GM12878 (cell line): ENCODE measurements around the gene SKA3. TPM values are rescaled to one million over a fixed set of nuclear protein-coding genes. Genes with fewer than 3 reads are reported as not detected.
A peak's percentile ranks its signal among the peaks of the same experiment; 100 is the strongest.
"Not testable (repeated sequence)": the region's sequence is repeated elsewhere in the genome, so short reads cannot be mapped to it uniquely, and the experiment has no call there.

ENCODE experiments used
- ATAC-seq: fragments of 200-7000 bp; cut with Tn5 transposase; 3 replicates; pipeline ENCODE4 v1.9.1; 2020; ENCODE audit warnings: mild to moderate bottlenecking, moderate library complexity
- BruUV-seq: library from RNA; stranded (reverse); fragments of 400-500 nt; replicated peaks from 2 replicates; lab custom pipeline; 2021; lab: Mats Ljungman, UMichigan
- CTCF ChIA-PET: fragments of 300-600 bp; sonication (Branson Sonifier 250); formaldehyde crosslinking; extraction: SDS; loops from one replicate; lab custom pipeline; 2021; ENCODE audit warnings: inconsistent platforms; lab: Yijun Ruan, JAX
- POLR2A ChIA-PET: fragments of 350-600 bp; formaldehyde crosslinking; extraction: SDS; loops from one replicate; lab custom pipeline; 2021; ENCODE audit warnings: inconsistent platforms; lab: Charles Lee
- RAD21 ChIA-PET: fragments of 300-600 bp; sonication (Branson Sonifier 250); formaldehyde crosslinking; loops from one replicate; lab custom pipeline; 2023; ENCODE audit warnings: antibody characterized with exemption; ENCODE audit not compliant: unreplicated experiment; lab: Charles Lee
- SMC1A ChIA-PET: fragments of 300-600 bp; sonication (Branson Sonifier 250); formaldehyde crosslinking; loops from one replicate; lab custom pipeline; 2023; ENCODE audit not compliant: unreplicated experiment, uncharacterized antibody; lab: Charles Lee
- DNase-seq: peaks from one replicate; pipeline ENCODE4 v3.0.0-alpha.2; 2011; ENCODE audit warnings: low read depth, low spot score
- FAIRE-seq: peaks from 3 replicates; lab custom pipeline; 2011; peaks lifted over from hg19 to GRCh38; lab: Jason Lieb, UNC
- H2AFZ ChIP-seq: 2 replicates; pipeline ENCODE4 v1.6.0; 2011; ENCODE audit warnings: low read depth, low read length, control low read depth; ENCODE audit not compliant: control insufficient read depth
- H3K27ac ChIP-seq: 2 replicates; pipeline ENCODE4 v1.5.1; 2011; ENCODE audit warnings: control low read depth; ENCODE audit not compliant: control insufficient read depth, insufficient read depth
- H3K27me3 ChIP-seq, 2 experiments: replicated peaks in 1 of 2; 2 replicates each; pipeline versions ENCODE4 v1.6.0 to v1.6.1; 2011; ENCODE audit warnings: low read length in 1 of 2; ENCODE audit not compliant: control insufficient read depth in 2 of 2, insufficient read depth in 2 of 2
- H3K36me3 ChIP-seq, 2 experiments: 2 replicates each; pipeline ENCODE4 v1.5.1; 2011; ENCODE audit warnings: low read length in 1 of 2; ENCODE audit not compliant: control insufficient read depth in 2 of 2, insufficient read depth in 2 of 2
- H3K4me1 ChIP-seq: 2 replicates; pipeline ENCODE4 v1.6.1; 2011; ENCODE audit warnings: mild to moderate bottlenecking, low read length, moderate library complexity, mixed read lengths; ENCODE audit not compliant: control insufficient read depth, insufficient read depth
- H3K4me2 ChIP-seq: 2 replicates; pipeline ENCODE4 v1.6.0; 2011; ENCODE audit warnings: control low read depth; ENCODE audit not compliant: control insufficient read depth, insufficient read depth
- H3K4me3 ChIP-seq: fragments of 200-600 bp; sonication (generic); 2 replicates; pipeline ENCODE4 v1.5.1; 2016
- H3K79me2 ChIP-seq: 2 replicates; pipeline ENCODE4 v1.6.0; 2011; ENCODE audit warnings: low read length; ENCODE audit not compliant: control insufficient read depth, insufficient read depth
- H3K9ac ChIP-seq: 2 replicates; pipeline ENCODE4 v1.8.0; 2011; ENCODE audit warnings: low read length, control low read depth, mixed read lengths; ENCODE audit not compliant: control insufficient read depth, insufficient read depth
- H3K9me3 ChIP-seq: replicated peaks from 3 replicates; pipeline ENCODE4 v1.5.1; 2011; ENCODE audit warnings: mild to moderate bottlenecking, low read length; ENCODE audit not compliant: control insufficient read depth, insufficient read depth
- H4K20me1 ChIP-seq: 2 replicates; pipeline ENCODE4 v1.6.0; 2011; ENCODE audit not compliant: control insufficient read depth, insufficient read depth
- BRCA1 ChIP-seq: IDR thresholded peaks from 2 replicates; pipeline ENCODE4 v1.6.1; 2011; ENCODE audit warnings: low read depth, low read length, improper control_type of control experiment
- IRF4 ChIP-seq: IDR thresholded peaks from 2 replicates; pipeline ENCODE4 v1.6.1; 2011; ENCODE audit warnings: low read depth, low read length
- IRF5 ChIP-seq: fragments of 450-650 bp; IDR thresholded peaks from 2 replicates; pipeline ENCODE4 v1.6.1; 2017; ENCODE audit warnings: borderline replicate concordance
- RUNX3 ChIP-seq: IDR thresholded peaks from 2 replicates; pipeline ENCODE4 v1.6.1; 2012; ENCODE audit warnings: low read length, inconsistent platforms
- ZBTB40 ChIP-seq: fragments of 450-650 bp; IDR thresholded peaks from 2 replicates; pipeline ENCODE4 v1.6.1; 2016; ENCODE audit warnings: mild to moderate bottlenecking, moderate library complexity, borderline replicate concordance
- WGBS: methylation state at CpG from one replicate; pipeline ENCODE4 v1.1.6; 2016; ENCODE audit warnings: low lambda C conversion rate; ENCODE audit not compliant: insufficient replicate concordance, insufficient coverage; ENCODE audit errors: missing lambda C conversion rate; 5-methylcytosine and 5-hydroxymethylcytosine counted together
- in situ Hi-C: fragments of 300-500 bp; cut with MboI; formaldehyde crosslinking; loops from 9 replicates; pipeline ENCODE4 v1.14.3; 2018; ENCODE audit warnings: mixed read lengths
- intact Hi-C: fragments of 100-400 bp; cut with micrococcal nuclease; formaldehyde crosslinking; loops from one replicate; pipeline ENCODE4 v1.14.2; 2022; ENCODE audit not compliant: unreplicated experiment
- polyA plus RNA-seq, 11 experiments: library from polyadenylated mRNA; depleted of rRNA in 4 of 11; unstranded in 6 of 11; stranded (reverse) in 5 of 11; fragments of >200 nt; fragmentation: Nextera tagmentation in 4 of 11; fragmentation: Illumina TruSeq in 1 of 11; extraction: Ambion mirVana in 4 of 11; extraction: Trizol in 1 of 11; gene quantifications; 1 replicate in 1 of 11; 2 replicates in 10 of 11; pipeline versions ENCODE4 v1.2.1 to v1.2.3, GENCODE V29; 2011 to 2016; ENCODE audit warnings: inconsistent platforms in 2 of 11, missing spikeins in 2 of 11, low read depth in 1 of 11
- total RNA-seq, 4 experiments: library from RNA; depleted of rRNA in 3 of 4; stranded (reverse); fragments of >200 nt in 3 of 4; fragmentation: Illumina TruSeq in 1 of 4; extraction: Trizol in 1 of 4; gene quantifications; 2 replicates each; pipeline versions ENCODE4 v1.2.1 to v1.2.3, GENCODE V29; 2013 to 2021

SKA3 gene
- total and polyA plus RNA-seq, 10 of the 15 experiments (the other 5 are each of a cell fraction or from before 2014, with no cell fraction given): 13.5 to 69.7 (median 26.3) TPM

GRCh38 chr13:21175656-21176214 lies 617 bp downstream of the SKA3 start:
- Histone ChIP-seq H3K27me3 (no peaks in the 10 kb centered on the region), H3K9me3 (no peaks in the 10 kb centered on the region), H2AFZ (peak overlapping the region; percentile 99), H4K20me1 (no peaks in the 10 kb centered on the region), H3K79me2 (peaks cover 43% of the 10 kb centered on the region), H3K4me2 (peak overlapping the region; percentile 59; the same call in 1 of the 2 replicates), H3K4me3 (peak overlapping the region; percentile 89), H3K9ac (peak overlapping the region; percentile 93), H3K4me1 (no peaks in the 10 kb centered on the region), H3K27ac (peak overlapping the region; percentile 93), H3K36me3 (no peaks in the 10 kb centered on the region; a peak in 1 of 4 replicates)
- ChIA-PET CTCF (interaction anchor here (0.7 to 2.6 kb wide), 6 partner anchors 9 to 301 kb away, joined by 3 to 12 read pairs (median 10); no protein-coding TSS in a partner anchor), RAD21 (interaction anchor here (1.1 to 2.0 kb wide), 6 partner anchors 26 to 304 kb away, joined by 5 to 11 read pairs (median 6); no protein-coding TSS in a partner anchor), SMC1A (interaction anchor here (0.7 to 2.6 kb wide), 4 partner anchors 13 to 301 kb away, joined by 3 to 6 read pairs (median 4); no protein-coding TSS in a partner anchor), POLR2A (interaction anchor here (0.8 to 2.1 kb wide), 4 partner anchors 7 to 43 kb away, joined by 3 to 9 read pairs (median 7); no protein-coding TSS in a partner anchor)
- TF ChIP-seq IRF4 (no peak), ZBTB40 (no peak), BRCA1 (no peak), IRF5 (no peak), RUNX3 (0 out of 2 replicates have a peak, but pooled peaks have one; percentile 5)
- intact Hi-C loops (loop anchor here (5.0 kb wide), 2 partner anchors 122 to 427 kb away; partner anchors contain the start of gene MICU2), in situ Hi-C loops (loop anchor here (5.0 kb wide), 1 partner anchor 233 kb away; no protein-coding TSS in a partner anchor)
- ATAC-seq (no peak), DNase-seq (no peak), FAIRE-seq (no peak)
- 1% methylated on average over 13 of the region's 13 CpGs for WGBS
- TSS peak; percentile 83 for BruUV-seq

GRCh38 chr13:21173767-21174166 lies 2.6 kb downstream of the SKA3 start:
- SMC1A ChIA-PET, ATAC-seq, H3K27ac ChIP-seq, POLR2A ChIA-PET, CTCF ChIA-PET, H3K9me3 ChIP-seq, FAIRE-seq, BruUV-seq, H4K20me1 ChIP-seq, RAD21 ChIA-PET, H3K4me1 ChIP-seq, H3K27me3 ChIP-seq, H3K9ac ChIP-seq, in situ Hi-C loops, H3K36me3 ChIP-seq, DNase-seq, intact Hi-C loops, H3K4me3 ChIP-seq, H2AFZ ChIP-seq: not testable (repeated sequence)
- H3K79me2 ChIP-seq: peaks cover 43% of the 10 kb centered on the region
- H3K4me2 ChIP-seq: peak overlapping the region; percentile 30; the same call in 1 of the 2 replicates
- WGBS: 0% methylated on average over 1 of the region's 1 CpG
